Peyer's patch (tissue), 4 donors: ENCODE measurements around the gene INSRR.

Experiments
- CTCF ChIP-seq, 6 experiments: fragments of 450-650 bp in 4 of 6; fragments of 200-600 bp in 2 of 6; sonication (generic) in 1 of 6; IDR thresholded peaks; one replicate each; pipeline ENCODE4 v1.5.1; 2017 to 2019; ENCODE audit warnings: antibody characterized with exemption in 6 of 6, mild to moderate bottlenecking in 3 of 6, moderate library complexity in 1 of 6
- POLR2A ChIP-seq, 2 donors: fragments of 450-650 bp; IDR thresholded peaks; one replicate each; pipeline ENCODE4 v1.5.1; 2017; ENCODE audit warnings: antibody characterized with exemption in 2 of 2, mild to moderate bottlenecking in 2 of 2, moderate library complexity in 2 of 2

- TF ChIP-seq CTCF (IDR thresholded peaks at IDR 0.05) (no peak), POLR2A (IDR thresholded peaks at IDR 0.05) (no peak)
These were observed 52.1 kb downstream of the INSRR start for GRCh38 chr1:156806512-156807440.
